Activated CD8-positive, alpha-beta memory T cell treated with anti-CD3 and anti-CD28 coated beads, Interleukin-2, amount 50 U/mL, for 1 hour (primary cell): ENCODE data around the gene OSBPL9.
"Not testable (repeated sequence)": the region's sequence is repeated elsewhere in the genome, so short reads cannot be mapped to it uniquely, and the experiment has no call there.

Experiments
- DNase-seq: peaks from one replicate; pipeline ENCODE4 v3.0.0-alpha.2; 2020; ENCODE audit errors: extremely low read depth

Gene OSBPL9

DNA sequence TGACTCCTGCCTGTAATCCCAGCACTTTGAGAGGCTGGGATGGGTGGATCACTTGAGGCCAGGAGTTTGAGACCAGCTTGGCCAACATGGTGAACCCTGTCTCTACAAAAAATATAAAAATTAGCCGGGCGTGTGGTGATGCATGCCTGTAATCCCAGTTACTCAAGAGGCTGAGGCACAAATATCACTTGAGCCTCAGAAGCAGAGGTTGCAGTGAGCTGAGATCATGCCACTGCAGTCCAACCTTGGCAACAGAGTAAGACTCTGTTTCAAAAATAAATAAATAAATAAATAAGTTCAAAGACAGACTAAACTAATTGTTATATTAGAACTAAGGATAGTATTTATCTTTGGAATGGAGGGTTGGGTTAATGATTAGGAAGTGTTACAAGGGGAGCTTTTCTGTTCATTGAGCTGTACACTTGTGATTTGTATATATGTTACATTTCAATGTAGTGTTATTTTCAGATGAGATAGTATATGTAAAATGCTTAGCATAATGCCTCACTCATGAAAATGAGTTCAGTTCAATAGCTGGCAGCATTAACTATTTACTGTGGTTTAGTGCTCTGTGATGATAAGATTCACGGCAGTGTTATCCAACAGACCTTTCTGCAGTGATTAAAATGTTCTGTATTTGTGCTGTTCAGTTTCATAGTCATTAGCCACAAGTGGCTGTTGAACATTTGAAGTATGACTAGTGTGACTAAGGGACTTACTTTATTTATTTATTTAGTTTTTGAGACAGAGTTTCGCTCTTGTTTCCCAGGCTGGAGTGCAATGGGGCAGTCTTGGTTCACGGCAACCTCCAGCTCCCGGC lies 47.7 kb downstream of the OSBPL9 start:
- DNase-seq: no peak

- no peak for DNase-seq
Observed at GRCh38 chr1:51666478-51666877, 49.6 kb downstream of the OSBPL9 start.

- DNase-seq: no peak
Observed at GRCh38 chr1:51667561-51667960, 50.7 kb downstream of the OSBPL9 start.

GRCh38 chr1:51669272-51669671 lies 52.4 kb downstream of the OSBPL9 start:
- no peak for DNase-seq

GRCh38 chr1:51669816-51670215 lies 52.9 kb downstream of the OSBPL9 start:
- DNase-seq: no peak

DNA sequence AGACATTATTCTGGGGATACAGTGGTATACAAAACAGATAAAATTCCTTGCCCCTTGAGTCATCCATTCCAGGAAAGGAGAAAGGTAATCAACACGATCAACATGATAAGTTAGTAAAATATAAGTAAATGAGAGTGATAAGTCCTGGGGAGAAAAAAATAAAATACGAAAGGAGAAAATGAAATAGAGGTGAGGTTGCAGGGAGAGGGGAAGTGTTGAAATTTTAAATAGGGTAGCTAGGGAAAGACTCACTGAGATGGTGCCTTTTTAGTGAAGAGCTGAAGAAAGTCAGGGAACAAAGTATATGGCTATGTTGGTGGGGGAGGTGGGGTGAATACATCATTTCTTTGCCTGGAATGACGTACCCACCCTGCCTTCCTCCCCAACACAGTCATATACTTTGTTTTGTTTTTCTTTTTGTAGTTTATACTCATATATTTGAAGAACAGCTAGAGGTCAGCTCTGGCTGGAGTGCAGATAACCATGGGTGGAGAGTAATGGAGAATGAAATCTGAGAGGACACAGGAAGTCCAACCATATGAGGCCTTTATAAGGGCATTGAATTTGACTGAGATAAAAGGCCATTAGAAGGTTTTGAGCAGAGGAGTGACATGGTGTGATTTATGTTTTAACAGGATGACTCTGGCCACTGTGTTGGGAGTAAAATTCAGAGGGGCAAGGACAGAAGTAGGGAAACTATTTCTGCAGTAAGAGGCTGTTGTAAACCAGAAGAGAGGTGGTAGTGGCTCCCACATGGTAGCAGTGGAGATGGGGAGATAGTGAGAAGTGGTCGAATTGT lies 54.8 kb downstream of the OSBPL9 start:
- DNase-seq: no peak

DNA sequence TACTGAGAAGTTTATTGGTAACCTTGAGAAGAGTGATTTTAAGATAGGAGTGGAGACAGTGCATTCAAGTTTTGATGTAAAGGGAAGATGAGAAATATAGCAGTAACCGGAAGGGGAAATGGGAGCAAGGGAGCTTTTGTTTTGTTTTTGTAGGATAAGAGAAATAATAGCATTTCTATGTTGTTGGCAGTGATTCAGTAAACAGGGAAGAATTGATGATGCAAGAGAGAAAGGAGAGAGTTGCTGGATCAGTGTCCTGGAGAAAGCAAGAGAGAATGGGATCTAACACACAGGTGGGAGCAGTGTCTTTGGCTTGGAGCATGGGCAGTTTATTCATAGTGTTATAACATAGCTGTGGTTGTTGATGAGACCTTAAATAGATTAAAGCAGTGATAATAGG lies 56.4 kb downstream of the OSBPL9 start:
- DNase-seq: no peak

- no peak for DNase-seq
Observed at GRCh38 chr1:51675177-51675780, 58.4 kb downstream of the OSBPL9 start.

- no peak for DNase-seq
Observed at GRCh38 chr1:51679435-51679834, 62.5 kb downstream of the OSBPL9 start.

GRCh38 chr1:51684776-51685175 lies 67.9 kb downstream of the OSBPL9 start:
- no peak for DNase-seq

DNA sequence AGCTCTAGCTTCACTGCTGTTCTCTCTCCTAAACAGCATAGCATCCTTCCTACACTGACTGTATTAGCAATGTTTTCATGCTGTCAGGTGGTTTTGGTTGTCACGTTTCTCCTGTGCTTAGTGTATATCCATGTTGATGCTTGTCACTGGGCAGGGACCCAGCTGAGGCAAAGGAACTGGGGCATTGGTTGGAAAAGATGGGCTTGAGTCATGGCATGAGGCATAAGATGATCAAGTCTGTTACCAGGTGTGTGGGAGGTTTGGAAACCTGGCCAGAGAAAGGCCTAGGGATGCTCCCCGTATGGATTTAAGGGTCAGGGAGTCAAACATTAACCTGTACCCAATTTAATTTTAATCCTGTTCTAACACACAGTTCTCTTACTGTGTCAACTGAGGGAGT lies 69.6 kb downstream of the OSBPL9 start:
- DNase-seq: no peak

GRCh38 chr1:51689075-51689440 lies 72.2 kb downstream of the OSBPL9 start:
- no peak for DNase-seq

GRCh38 chr1:51689643-51690042 lies 72.8 kb downstream of the OSBPL9 start:
- no peak for DNase-seq

GRCh38 chr1:51690285-51690961 lies 73.5 kb downstream of the OSBPL9 start:
- no peak for DNase-seq

GRCh38 chr1:51691920-51692319 lies 75.0 kb downstream of the OSBPL9 start:
- DNase-seq: no peak

- DNase-seq: no peak
Observed at GRCh38 chr1:51693419-51694155, 76.7 kb downstream of the OSBPL9 start.

- no peak for DNase-seq
Observed at GRCh38 chr1:51697166-51697565, 80.3 kb downstream of the OSBPL9 start.

DNA sequence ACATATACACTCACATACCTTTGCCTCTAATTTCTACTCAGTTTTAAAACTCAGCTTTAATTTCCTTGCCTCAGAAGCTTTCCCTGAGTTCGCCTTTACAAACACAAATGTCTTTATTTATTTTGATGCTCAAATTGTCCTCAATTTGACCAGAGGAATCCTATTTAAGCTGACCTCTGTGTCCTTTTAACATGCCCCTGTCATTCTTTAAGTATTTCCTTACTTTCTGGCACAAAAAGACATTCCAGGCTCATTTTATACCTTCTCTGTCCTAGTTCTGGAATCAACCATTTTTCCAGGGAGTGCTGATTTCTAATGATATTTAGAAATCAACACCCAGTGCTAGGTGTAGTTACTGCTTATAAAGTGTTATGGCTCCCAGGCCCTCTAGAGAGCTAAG lies 82.5 kb downstream of the OSBPL9 start:
- no peak for DNase-seq

GRCh38 chr1:51701782-51702181 lies 84.9 kb downstream of the OSBPL9 start:
- DNase-seq: not testable (repeated sequence)

GRCh38 chr1:51702220-51702619 lies 85.3 kb downstream of the OSBPL9 start:
- DNase-seq: not testable (repeated sequence)

- DNase-seq: no peak
Observed at GRCh38 chr1:51705035-51705434, 88.1 kb downstream of the OSBPL9 start.
